MM.1S (cell line): ENCODE measurements around the gene PRKAR1B.

ENCODE experiments used
- EZH2 ChIP-seq: fragments of 300-600 bp; sonication (generic); optimal IDR thresholded peaks from 2 replicates; pipeline ENCODE3; 2017; ENCODE audit warnings: low read depth, mild to moderate bottlenecking, antibody characterized with exemption, low read length, mixed read lengths
- TF ChIP-seq, protein P1 (sequence below): fragments of 300-600 bp; sonication (generic); IDR thresholded peaks from 2 replicates; pipeline ENCODE4 v1.5.1; 2016; ENCODE audit warnings: antibody characterized with exemption, low read length, mixed read lengths

DNA sequence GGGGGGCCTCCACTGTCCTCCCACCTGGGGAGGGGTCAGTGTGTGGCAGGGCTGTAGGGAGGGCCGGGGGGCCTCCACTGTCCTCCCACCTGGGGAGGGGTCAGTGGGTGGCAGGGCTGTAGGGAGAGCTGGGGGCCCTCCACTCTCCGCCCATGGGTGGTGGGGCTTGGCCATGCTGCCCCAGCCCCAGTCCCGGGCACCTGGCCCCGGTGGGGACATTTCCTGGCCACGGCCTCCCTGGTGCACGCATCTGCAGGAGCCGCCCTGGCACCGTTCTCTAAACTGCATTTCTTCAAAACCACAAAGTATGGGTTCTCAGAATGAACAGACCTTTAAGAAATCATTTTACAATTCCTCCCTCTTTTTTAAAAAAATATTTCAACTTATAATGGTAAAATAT is 118.1 kb downstream of the PRKAR1B start:
- TF ChIP-seq, protein P1, sequence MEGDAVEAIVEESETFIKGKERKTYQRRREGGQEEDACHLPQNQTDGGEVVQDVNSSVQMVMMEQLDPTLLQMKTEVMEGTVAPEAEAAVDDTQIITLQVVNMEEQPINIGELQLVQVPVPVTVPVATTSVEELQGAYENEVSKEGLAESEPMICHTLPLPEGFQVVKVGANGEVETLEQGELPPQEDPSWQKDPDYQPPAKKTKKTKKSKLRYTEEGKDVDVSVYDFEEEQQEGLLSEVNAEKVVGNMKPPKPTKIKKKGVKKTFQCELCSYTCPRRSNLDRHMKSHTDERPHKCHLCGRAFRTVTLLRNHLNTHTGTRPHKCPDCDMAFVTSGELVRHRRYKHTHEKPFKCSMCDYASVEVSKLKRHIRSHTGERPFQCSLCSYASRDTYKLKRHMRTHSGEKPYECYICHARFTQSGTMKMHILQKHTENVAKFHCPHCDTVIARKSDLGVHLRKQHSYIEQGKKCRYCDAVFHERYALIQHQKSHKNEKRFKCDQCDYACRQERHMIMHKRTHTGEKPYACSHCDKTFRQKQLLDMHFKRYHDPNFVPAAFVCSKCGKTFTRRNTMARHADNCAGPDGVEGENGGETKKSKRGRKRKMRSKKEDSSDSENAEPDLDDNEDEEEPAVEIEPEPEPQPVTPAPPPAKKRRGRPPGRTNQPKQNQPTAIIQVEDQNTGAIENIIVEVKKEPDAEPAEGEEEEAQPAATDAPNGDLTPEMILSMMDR, result no peak
- TF ChIP-seq EZH2, result no peak
